ENCODE data around the gene FNDC3B. TPM values are rescaled to one million over a fixed set of nuclear protein-coding genes. Genes with fewer than 3 reads are reported as not detected.
A peak's percentile ranks its signal among the peaks of the same experiment; 100 is the strongest.

FNDC3B gene
- total RNA-seq, 1 donor from 2014 or later: 147 TPM

DNA sequence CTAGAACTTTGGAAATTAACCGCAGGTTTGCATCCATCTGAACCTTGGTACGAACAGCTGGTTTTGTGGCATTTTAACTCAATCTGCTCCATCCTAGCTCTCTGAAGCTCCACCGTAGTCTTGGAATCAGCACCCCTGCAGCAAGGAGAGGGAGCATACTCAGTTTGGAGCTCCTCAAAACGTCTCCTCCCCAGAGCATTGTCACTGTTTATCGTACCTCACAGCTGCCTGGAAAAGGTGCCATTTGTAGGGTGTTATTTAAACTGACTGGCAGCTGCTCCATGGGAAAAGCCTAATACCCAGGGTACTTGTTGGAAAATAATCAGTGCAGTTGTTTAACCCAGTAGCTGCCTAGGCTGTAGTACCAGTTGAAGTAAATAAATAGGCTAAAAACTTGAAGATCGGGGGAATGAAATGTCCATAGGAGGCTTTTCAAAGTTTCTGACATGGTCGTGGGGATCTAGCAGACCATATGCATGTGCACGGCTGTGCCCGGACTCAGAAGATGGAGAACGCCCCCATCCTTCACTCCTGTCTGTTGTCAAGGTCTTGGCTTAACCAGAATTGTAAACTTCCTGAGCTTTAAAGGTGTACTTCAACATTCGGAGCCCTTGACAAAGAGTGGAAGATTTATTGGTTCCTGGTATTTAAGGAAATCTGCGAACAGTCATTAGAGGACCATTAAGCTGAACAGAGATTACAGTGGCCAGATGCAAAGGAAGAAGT lies 365.0 kb downstream of the FNDC3B start:
- DNase-seq: no peak

DNA sequence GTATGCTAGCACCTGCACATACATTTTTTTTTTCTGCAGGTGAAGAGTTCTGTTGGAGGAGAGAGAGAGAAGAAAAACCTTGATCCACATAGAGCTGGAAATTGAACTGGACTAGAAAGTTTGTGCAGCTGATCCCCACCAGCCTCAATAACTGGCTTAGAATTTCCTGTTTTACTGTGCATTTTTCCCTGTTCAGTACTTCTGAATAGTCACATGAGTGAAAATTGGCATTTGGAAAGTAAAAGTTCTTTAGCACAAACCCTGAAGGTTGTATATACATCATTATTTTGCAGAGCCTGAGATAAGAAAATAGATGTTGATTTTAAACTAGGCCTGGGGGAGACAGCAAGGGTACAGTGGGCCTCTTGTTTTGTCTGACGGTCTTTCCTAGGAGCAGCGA lies 366.5 kb downstream of the FNDC3B start:
- DNase-seq: no peak

DNA sequence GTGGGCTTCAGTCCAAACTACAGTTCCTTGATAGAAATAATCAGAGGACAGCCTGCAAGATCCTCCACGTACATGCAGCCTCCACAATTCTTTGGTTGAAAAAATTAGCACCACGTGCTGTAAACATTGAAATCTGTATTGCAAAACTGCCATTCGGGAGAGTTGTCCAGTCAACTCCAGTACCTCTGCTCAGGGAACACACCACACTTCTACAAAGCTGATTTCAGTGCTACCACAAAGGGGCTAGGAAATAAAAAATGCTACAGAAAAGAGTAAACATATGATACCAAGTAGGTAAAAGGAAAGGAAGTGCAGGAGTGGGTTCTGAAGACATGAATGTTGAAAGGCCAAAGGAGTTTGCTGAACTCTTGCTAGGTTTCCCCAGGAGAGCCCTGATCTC lies 368.5 kb downstream of the FNDC3B start:
- no peak for DNase-seq

DNA sequence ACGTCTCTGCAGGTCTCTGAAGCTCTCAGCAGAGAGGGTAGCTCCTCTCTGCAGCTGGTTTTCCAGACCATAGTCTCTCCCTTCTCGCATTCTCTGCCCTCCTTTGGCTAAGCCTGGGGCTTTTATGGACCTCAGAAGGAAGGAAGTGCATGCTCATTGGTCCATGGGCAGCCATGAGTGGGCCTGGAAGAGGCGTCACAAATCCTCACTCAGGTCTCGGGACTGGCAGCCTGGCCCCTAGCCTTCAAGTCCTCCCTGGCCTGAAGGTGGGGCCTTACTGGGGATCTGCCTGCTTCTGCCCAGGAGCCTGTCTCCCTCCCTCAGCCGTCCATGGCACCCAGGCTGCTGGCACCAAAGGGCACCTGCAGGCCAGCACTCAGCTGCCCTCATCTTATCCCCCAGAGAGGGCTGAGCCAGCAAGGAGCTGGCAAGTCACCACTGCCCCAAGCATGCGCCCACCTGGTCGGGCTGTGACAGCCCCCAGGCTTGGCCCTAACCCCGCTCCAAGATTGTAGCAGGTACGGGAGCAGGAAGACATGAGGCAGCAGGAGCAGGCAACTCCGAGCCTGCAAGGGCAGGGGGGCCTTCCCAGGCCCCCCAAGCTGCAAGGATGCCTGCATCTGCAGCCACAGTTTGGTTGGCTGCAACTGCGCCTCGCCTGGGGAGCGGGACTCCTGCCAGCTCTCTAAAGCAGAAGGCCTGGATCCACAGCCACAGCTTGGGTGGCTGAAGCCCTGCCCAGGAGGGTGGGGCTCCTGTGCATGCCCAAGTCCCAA lies 371.5 kb downstream of the FNDC3B start:
- DNase-seq: no peak

DNA sequence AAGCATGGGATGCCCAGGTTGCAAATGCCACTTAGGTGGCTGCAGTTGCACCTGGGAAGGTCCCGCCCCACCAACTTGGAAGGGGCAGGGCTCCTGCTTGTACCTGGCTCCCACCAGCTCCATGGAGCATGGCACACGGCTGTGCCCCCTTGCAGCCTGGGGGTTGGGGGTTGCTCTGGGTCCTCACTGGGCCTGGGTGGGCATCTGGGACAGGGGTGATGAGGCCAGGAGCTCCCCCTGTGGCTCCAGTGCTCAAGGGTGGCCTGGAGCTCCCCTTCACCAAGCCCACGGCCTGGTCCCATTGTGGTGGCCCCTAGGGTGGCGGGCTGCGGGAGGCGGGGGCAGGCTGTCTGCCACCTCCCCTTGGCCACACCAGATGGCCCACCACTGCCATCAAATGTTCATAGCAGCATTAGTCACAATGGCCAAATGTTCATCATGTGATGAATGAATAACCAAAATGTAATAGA lies 372.1 kb downstream of the FNDC3B start:
- no peak for DNase-seq

DNA sequence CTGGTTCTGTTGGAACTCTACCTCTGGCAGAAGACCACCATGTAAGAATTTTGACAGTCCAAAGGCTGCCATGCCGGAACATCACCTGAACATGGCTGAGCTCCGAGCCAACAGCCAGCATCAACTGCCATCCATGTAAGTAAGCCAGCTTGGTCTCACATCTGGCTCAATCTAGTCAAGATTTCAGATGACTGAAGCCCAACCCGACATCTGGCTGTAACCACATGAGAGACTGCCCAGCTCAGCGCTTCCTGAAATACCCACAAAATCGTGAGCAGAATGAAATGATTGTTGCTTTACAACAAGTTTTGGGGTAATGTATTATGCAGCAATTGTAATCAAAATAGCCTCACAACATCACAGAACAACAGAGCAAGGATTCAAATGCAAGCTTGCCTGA lies 375.9 kb downstream of the FNDC3B start:
- no peak for DNase-seq

DNA sequence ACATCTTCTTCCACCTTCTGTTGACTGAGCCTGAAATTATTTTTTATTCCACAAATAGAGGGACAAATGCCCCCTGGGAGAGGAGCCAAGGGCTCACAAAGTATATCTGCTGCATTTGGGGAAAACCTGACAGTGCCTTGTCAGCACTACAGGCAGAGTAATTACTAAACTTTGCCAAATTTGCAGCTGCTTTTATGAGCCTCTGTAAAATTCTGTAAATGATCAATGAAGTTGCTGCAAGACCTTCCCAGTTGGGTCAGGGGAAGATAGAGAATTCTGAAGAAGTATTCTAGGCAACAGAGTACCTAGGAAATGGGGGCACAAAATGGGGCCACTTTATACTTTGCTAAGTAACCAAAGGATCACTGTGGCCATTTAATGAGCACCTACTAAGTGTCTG lies 398.3 kb downstream of the FNDC3B start:
- no peak for DNase-seq

DNA sequence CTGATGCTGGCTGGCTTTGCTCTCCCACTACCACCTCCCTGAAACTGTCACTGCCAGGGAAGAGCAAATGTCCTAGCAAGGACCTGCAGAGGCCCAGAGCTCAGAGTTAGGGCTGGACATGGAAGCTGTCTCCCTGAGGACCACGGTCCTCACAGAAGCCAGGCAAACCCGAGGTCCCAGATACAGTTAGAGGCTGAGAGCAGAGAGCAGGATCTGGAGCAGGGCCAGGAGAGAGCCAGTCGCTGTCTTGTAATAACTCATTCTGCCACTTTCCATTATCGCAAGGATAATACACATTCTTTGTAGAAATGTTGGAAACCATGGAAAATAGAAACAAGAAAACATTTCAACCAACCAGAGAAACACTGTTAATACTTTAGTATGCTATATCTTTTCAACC lies 398.8 kb downstream of the FNDC3B start:
- DNase-seq: no peak

DNA sequence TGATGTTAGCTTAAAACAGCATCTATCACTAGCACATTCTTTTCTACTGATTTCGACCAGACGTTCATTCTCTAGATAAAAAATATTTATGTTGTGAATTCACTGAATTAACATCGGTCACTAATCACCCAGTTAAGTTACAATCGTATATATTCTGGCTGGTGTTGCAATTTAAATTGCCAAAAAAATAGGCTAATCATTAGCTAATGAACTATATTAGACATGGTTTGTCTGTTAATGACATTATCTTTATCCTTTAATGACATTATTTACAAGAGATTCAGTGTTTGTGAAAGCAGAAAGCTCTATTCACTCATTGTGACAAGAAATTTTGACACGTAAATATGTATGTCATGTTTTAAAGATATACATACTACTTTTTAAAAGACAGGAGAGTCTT lies 402.2 kb downstream of the FNDC3B start:
- no peak for DNase-seq

DNA sequence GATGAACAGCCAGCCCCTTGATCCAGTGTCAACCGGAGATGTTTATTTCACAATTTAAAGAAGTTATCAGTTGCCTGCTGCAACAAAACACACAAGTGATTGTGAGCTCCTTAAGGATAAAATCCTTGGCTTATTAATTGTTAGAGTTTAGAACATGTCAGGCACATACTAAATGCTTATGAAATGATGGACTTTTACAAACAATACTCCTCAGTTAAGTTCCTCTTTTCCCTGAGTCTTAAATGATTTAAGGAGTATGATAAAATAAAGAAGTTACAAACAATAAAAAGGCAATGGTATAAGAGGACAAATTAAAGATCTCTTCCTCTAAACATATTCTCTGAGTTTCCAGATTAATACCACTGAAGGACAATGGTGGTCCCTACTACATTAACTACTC lies 403.2 kb downstream of the FNDC3B start:
- DNase-seq: no peak

DNA sequence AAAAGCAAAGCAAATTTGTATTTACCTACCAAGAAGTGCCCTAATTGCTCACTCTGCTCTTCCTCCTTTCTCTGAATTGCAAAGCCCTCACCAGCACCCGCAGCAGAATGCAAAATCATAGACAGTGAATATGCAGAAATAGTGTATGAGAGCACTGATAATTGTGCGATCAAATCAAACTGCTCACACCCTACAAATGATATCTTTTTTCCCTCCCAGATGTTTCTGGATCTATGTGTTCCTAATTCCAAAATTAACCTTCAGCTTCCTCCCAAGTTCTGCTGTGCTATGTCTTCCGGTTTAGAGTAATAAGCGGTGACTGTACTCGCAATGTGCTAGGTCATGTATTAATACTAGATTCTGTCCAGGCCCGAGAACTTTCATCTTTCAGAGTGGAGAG lies 405.4 kb downstream of the FNDC3B start:
- DNase-seq: no peak

DNA sequence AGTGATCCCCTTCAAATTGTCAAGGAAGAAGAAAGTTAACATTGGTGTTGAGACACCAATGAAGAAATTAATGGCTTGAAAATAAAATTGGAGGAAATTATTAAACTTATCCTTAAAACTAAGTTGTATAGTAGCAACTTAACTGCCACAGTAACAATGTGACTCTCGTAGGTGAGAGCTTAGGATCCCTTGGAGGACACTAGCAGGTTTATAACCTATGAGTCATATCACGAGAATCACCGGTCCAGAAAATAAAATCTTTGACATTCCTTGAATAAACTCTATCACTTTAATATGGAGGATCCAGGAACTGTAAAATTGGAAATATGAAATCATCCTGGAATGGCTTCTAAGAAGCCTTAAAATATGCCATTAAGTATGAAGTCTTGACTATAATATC lies 406.8 kb downstream of the FNDC3B start:
- DNase-seq: no peak

DNA sequence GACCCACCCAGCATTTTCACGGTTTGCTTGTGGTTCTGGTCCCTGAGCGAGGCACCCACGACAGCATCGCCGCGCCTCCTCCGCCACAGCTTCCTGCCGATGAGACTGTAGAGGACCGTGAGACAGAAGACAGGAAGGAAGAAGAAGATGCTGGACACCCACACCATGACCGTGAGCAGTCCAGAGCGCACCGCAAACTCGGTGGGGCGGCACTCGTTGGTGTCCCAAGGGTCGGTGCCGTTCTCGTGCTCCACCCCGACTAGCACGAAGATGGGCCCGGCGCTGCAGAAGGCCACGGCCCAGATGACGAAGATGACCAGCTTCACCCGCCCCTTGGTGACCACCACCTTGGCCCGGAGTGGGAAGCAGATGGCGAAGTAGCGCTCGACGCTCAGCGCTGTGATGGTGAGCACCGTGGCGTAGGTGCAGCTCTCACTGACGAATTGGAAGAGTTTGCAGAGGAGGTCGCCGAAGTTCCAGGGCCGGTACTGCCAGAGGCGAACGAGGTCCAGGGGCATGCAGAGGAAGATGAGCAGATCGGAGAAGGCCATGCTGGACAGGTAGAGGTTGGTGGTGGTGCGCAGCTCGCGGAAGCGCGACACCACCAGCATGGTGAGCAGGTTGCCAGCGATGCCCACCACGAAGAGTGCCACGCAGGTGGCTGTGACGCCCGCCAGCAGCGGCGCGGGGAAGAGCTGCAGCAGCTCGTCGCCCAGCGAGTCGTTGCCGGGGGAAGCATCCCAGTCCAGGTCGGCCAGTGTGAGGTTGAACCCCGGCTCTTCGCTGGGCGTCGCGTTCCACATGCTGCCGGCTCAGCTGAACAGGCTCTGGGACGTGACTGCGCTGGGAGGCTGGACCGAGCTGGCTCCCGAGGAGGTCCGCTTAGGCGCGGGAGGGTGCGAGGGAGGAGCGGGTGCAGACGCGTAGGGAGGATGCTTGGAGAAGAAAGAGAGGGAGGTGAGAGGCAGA lies 408.5 kb downstream of the FNDC3B start, which contains the start of gene GHSR:
TSS of gene GHSR (minus strand) at position 846 of the 969 bp plus-strand sequence. CDS start at position 803, 43 bp downstream.
- no peak for DNase-seq

DNA sequence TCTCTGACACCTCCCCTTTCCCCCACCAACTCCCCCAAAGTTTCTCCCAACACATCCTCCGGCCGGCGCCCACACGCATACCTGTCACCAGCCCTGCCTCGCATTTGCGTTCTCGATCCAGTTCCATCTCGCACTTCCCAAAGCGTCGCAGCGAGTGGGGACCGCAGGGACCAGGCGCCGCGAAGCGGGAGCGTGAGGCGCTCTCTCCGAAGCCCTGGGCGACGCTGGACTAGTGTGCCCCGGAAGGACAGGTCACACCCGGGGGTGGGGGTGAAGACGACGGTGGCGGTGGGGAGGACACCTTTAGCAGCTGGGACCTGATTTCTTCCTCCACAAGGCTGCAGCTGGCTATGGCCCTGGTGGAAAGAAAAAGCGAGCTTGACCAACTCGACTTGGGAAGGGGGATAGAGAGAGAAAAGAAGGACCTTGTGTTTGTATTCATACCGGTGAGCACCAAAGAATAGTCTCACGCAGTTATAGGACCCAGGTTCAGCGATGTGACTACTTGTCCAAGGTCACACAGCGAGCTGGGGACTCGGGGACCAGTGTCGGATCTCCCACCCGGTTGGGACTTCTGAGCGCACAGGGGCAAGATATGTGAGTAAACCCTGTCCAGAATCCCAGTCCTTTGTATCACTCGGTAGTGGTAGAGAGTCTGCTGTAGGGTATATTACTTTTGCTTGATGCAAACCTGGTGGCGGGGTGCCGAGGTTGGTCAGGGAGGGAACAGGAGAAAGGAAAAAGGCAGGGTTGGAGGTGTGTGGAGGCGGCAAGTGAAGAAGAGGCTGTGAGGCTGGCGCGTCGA lies 409.5 kb downstream of the FNDC3B start:
- no peak for DNase-seq

DNA sequence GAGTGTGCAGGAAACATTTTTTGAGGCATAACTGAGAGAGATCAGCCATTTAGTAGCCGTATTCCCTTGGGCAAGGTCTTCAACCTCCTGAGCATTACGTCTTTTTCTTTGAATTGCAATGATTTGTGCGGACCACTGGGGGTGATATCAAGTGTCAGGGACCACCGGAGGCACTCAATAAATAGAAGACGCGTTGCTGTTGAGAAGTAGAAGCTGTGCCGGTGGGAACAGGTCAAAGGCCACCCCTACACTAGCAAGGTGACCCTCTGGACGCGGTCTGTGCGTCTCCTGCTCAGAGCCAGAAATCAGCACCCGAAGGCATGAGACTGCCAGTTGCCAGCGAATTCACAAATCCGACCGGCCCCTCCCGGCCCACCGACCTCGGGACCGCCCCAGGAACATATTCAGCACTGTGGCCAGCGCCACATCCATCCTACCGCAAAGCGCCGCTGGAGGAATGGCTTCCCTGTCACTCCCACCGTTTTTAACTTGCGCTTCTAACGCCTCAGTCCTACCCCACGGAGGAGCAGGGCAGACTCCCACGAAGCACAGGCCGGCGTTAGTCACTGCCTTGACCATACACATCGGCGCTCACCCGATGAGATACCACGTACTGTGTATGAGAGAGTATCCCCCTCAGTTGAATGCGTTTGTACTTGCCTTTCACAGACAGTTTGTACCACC lies 410.2 kb downstream of the FNDC3B start:
- peak; percentile 75 for DNase-seq

Small RNAs within 50 kb of the gene (small RNA-seq; reads per million reads assigned to genes)
- not detected for gene RN7SL141P (ENCODE audit: low replicate concordance)

Other genes starting within 250 kb of the FNDC3B start
- 60.6 TPM for gene PLD1, start 229.1 kb upstream of the FNDC3B start, total RNA-seq
- not detected for gene TMEM212, start 196.2 kb upstream of the FNDC3B start, total RNA-seq